Measurements from ENCODE around the gene HPGDS.
"Not testable (repeated sequence)": the region's sequence is repeated elsewhere in the genome, so short reads cannot be mapped to it uniquely, and the experiment has no call there.

HPGDS gene

DNA sequence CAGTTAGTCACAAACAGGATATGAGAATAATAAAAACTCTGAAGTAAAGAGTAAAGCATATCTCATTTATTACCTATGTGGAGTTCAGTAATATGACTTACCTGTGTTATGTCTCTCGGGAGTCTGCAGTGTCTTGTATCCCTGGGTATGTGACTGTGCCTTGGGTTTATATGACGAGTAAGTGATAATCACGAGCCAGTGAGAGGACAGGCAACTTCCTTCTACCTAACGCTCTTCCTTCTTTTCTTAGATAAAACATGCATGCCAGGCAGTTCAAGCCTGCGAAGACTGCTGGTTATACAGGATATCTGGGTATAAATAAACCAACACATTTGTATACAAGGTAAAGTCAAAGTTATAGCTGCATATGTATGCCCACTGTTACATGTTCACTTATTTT, at the start of gene HPGDS:
HPGDS (minus strand) TSS at position 143 of the 400 bp plus-strand sequence. CDS start 8,207 bp downstream, outside the sequence.
- no peak for DNase-seq

DNA sequence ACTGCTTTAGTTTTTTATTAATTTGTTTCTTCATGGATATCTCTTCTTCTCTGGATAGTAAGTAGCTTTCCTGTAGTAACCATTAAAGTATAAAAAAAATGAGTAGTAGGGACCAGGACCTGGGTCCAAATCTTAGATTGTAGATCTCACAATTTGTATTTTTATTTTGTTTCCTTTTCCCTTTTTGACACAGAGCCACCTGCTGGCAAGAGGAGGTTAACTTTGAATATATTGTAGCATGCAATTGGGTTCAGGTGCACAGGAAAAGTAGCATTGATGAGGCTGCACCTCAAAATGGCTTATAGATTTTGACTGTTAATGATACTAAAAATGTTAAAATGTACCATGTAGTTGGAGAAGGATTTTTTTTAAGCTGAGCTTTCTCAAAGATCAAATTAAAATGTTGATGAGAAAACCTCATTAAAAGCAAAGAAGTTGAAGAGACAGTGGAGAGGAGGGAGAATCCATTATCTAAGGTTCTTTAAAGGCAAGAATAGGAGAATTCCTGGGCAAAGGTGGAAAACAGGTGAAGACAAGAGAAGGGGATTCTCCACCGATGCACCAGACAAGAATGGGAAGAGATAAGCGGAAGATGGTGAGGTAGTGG, 48.3 kb upstream of the HPGDS start:
- no peak for DNase-seq

DNA sequence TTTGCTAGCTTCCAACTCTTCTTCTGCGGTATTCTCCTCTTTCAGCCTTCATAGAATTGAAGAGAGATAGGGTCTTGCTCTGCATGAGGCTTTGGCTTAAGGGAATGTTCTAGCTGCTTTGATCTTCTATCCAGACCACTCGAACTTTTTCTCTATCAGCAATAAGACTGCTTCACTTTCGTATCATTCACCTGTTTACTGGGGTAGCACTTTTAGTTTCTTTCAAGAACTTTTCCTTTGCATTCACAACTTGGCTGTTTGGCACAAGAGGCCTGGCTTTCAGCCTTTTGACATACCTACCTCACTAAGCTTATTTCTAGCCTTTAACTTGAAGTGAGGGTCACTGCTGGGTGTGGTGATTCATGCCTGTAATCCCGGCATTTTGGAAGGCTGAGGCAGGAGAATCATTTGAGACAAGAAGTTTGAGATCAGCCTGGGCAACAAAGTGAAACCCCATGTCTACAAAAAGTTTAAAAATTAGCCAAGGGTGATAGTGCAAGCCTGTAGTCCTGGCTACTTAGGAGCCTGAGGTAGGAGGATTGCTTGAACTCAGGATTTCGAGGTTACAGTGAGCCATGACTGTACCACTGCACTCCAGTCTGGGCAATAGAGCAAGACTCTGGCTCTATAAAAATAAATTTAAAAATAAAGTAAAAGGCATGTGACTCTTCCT, 47.1 kb upstream of the HPGDS start:
- DNase-seq: no peak

DNA sequence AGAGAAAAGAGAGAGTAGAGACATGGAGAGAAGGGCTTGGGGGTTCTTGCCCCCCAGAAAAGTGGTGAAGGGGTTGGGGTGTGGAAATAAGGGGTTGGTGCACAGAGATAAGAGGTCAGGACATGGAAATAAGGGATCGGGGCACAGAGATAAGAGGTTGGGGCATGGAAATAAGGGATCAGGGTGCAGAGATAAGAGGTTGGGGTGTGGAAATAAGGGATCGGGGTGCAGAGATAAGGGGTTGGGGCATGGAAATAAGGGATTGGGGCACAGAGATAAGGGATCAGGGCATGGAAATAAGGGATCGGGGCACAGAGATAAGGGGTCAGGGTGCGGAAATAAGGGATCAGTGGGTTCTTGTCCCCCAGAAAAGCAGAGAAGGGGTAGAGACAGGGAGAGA, 45.3 kb upstream of the HPGDS start:
- not testable (repeated sequence) for DNase-seq

GRCh38 chr4:94385452-94385851, 42.8 kb upstream of the HPGDS start:
- not testable (repeated sequence) for DNase-seq

GRCh38 chr4:94382891-94383290, 40.3 kb upstream of the HPGDS start:
- DNase-seq: not testable (repeated sequence)

DNA sequence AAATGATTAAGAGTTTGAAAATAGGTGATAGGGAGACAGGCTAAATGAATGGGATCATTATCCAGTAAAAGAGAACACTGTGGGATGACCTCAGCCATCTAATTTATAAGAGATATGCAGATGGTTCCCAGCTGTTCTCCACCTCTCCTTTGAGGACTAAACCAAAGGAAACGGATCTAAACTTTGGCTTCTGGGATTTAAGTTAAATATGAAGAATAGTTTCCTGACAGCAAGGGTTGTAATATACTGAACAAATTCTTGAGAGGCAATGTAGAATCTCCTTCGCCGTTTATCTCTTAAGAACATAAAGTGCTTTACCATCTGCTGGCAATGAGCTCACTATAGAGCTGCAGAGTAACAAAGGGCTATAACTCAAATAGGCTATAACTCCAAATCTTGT, 35.4 kb upstream of the HPGDS start:
- DNase-seq: no peak

DNA sequence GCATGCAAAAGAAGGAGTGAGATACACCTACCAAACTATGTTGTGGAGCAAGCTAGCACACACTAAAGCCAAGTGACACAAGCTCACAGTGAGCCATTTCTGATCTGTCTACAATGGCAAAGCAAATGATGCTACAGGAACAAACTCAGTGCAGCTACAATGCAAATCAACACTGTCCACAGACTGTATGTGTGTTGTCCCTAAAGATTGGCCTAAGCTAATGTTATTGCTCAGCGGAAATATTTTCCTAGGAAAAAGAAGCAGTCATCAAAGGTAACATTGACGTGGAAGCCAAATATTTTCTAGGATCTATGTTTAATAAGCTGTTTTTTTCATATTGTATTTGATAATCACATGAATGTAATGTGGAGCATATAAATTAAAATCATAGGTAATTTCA, 34.7 kb upstream of the HPGDS start:
- no peak for DNase-seq

DNA sequence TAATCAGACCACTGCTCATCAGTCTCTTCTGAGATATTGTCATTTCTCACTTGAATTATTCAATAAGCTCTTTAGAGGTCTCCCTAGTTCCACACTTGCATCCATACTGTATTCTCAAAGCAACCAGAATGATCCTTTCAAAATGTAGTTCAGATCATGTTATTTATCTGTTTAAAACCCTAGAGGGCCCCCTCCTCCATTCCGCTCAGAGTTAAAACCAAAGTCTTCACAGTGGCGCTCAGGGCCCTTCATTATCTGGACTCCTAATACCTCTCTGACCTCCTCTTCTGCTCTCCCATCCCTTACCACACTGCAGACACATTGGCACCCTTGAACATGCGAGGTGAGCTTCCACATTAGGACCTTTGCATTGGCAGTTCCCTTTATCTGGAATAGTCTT, 32.7 kb upstream of the HPGDS start:
- DNase-seq: no peak

- no peak for DNase-seq
These were observed 31.1 kb upstream of the HPGDS start for GRCh38 chr4:94373752-94374151.

DNA sequence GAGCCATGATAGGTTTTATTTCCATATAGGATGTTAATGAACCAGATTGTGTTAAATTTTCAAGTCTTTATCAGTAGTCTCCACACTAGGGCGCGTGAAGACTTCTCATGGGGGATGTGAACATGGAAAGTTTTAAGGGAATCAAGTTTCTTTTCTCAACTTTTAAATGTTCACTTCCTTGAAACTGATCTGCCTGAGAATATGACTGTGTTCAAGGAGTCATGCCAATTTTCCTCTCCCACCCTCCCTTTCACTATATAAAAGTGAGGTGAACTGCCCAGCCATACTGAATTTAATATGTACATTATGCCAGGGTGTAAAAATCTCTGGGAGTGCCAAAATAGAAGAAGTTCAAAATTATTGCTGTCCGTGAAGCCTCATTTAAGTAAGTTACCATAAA, 30.4 kb upstream of the HPGDS start:
- peak; percentile 42 for DNase-seq

- DNase-seq: no peak
These were observed 29.8 kb upstream of the HPGDS start for GRCh38 chr4:94372228-94372978.

GRCh38 chr4:94371290-94371689, 28.7 kb upstream of the HPGDS start:
- no peak for DNase-seq

GRCh38 chr4:94370533-94371254, 28.1 kb upstream of the HPGDS start:
- no peak for DNase-seq

DNA sequence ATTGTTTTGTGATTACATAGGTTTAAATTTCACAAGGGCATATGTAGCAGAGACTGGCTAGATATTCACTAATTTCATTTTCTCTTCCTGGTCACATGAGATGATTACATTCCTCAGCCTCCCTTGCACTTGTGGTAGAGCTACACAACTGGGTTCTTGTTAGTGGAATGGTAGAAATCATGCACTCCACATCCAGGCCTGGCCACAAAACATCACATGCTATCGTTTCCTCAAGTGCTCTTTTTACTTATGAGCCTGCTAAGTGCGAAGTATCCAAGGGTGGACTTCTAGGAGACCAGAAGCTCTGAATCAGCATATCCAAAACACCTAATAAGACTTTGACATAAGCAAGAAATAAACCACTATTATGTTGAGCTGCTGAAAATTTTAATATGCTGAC, 26.4 kb upstream of the HPGDS start:
- no peak for DNase-seq

- DNase-seq: no peak
These were observed 25.8 kb upstream of the HPGDS start for GRCh38 chr4:94368459-94368858.

- DNase-seq: no peak
These were observed 22.7 kb upstream of the HPGDS start for GRCh38 chr4:94365304-94365703.

DNA sequence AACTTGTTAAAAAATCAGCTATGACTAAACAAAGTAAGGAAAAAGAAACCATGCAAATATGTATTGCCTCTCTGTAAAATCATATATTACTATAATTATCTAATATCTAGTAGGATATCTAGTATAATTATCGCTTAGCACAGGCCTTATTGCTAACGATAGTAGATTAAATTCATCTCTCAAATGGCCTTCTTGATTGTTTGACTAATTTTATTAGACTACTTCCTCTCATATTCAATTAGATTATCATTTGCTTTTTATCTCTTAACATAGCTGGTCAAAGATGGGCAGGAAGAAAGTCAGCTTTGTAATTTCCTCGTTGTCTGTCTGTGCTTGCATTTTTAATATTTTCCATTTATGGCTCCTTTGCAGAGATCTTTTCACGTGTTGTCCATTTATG, 21.9 kb upstream of the HPGDS start:
- DNase-seq: no peak

DNA sequence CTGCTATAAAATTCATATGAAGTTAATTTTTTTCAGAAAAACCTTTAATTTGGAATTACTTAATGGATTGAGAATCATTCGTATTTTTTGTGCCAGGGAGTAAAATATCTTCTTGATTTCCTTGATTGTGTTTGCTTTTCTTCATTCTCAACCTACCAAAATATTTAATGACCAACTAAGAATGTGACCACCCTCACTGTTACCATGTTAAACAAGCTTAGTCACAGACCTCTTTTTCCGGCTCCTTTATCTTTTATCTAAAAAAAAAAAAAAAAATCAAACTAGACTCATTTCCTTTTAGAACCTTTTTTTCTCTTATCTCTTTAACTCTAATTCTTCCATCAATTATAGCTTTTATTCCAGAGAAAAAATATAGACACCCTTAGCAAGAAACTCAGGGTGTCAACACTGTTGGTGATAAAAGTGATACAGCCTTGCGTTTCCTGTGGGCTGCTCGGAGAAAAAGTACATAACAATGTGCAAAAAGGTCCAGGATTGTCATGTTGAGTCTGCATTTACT, 20.6 kb upstream of the HPGDS start:
- no peak for DNase-seq

DNA sequence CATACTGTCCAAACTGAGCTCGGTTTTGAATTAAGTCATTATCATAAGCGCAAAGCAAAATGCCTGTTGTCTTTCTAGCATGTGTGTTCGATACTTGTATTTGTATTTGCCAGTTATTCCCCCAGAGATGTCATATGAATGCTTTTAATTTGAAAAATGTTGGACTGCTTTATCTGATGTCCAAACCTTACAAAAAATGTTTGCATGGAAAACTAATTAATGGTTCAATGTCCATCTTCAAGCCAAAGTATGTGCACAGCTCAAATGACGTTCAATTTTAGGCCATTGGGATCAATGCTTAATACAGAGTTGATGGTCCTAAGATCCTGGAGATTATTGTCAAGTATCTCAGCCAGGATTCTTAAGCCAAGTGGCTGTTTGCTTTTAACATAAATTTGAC, 17.2 kb upstream of the HPGDS start:
- no peak for DNase-seq

DNA sequence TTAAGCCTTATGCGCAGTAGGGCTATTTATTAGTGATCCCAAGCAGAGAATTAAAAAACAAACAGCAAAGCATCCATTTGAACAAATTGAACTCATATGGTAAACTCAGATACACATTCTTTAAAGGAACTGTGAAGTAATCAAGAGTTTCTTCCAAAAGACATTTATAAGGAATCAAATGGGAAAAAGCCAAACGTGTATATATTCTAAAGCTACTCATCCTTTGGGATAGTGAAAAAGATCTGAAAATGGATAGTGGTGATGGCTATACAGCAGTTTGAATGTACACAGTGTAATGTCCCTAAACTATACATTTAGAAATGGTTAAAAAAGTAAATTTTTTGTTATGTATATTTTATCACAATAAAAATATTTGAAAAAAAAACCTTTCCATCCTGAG, 16.6 kb upstream of the HPGDS start:
- DNase-seq: no peak

DNA sequence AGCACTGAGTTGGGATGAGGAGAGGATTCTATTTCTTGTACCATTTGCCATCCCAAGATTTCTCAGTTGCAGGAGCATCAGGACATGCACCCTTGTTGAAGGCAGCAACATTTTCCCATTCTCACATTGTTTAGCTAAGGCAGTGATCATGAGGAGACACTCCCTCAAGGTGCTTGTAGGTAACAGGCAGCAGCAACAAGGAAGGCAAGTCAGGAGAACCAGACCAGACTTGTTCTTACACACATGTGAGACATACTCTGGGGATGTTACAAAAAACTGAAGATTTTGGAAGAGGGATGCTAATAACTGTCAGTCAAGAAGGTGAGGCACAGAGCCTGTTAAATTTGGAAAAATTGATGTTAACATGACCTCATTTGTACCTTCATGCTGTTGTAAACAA, 15.5 kb upstream of the HPGDS start:
- DNase-seq: no peak

GRCh38 chr4:94357624-94358023, 15.0 kb upstream of the HPGDS start:
- no peak for DNase-seq
